PC-9 (cell line): ENCODE results near the gene EDRF1.

Experiments used
- EZH2 ChIP-seq: fragments of 200-600 bp; sonication (generic); IDR thresholded peaks from 2 replicates; pipeline ENCODE4 v1.8.0; 2017; ENCODE audit warnings: antibody characterized with exemption, low read depth
- TF ChIP-seq, protein P1 (sequence below): fragments of 200-600 bp; sonication (generic); conservative IDR thresholded peaks from 2 replicates; pipeline ENCODE4 v1.6.1; 2017; ENCODE audit warnings: mixed run types, antibody characterized with exemption, mild to moderate bottlenecking, moderate library complexity

DNA sequence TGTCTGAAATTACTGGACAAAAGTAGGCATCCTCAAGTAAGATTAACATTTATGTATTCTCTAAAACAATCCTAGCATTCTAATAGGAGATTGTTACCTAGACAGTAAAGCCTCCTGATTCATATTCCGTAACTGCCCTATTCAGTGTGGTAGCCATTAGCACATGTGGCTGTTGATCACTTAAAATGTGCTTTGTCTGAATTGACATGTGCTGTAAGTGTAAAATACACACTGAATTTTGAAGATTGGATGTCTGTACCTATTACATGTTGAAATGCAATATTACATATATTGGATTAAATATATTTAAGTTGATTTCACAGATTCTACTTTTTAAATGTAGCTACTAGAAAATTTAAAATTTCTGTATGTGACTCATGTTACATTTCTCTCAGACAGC, 14.6 kb downstream of the EDRF1 start:
- TF ChIP-seq, protein P1, sequence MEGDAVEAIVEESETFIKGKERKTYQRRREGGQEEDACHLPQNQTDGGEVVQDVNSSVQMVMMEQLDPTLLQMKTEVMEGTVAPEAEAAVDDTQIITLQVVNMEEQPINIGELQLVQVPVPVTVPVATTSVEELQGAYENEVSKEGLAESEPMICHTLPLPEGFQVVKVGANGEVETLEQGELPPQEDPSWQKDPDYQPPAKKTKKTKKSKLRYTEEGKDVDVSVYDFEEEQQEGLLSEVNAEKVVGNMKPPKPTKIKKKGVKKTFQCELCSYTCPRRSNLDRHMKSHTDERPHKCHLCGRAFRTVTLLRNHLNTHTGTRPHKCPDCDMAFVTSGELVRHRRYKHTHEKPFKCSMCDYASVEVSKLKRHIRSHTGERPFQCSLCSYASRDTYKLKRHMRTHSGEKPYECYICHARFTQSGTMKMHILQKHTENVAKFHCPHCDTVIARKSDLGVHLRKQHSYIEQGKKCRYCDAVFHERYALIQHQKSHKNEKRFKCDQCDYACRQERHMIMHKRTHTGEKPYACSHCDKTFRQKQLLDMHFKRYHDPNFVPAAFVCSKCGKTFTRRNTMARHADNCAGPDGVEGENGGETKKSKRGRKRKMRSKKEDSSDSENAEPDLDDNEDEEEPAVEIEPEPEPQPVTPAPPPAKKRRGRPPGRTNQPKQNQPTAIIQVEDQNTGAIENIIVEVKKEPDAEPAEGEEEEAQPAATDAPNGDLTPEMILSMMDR = no peak
- TF ChIP-seq EZH2 = no peak
